HEK293T (cell line): ENCODE results near the gene E2F1.
A peak's percentile ranks its signal among the peaks of the same experiment; 100 is the strongest.

Experiments
- CTCF ChIA-PET: fragments of 350-600 bp; formaldehyde crosslinking; extraction: SDS; loops from one replicate; lab custom pipeline; 2021; ENCODE audit warnings: antibody characterized with exemption, inconsistent platforms; lab: Yijun Ruan, JAX
- POLR2A ChIA-PET: fragments of 350-600 bp; formaldehyde crosslinking; extraction: SDS; loops from one replicate; lab custom pipeline; 2020; ENCODE audit warnings: antibody characterized with exemption, inconsistent platforms; lab: Yijun Ruan, JAX
- DNase-seq: peaks from one replicate; pipeline ENCODE4 v3.0.0; 2012; ENCODE audit warnings: mixed read lengths; ENCODE audit errors: extremely low spot score
- ARNT ChIP-seq: fragments of 450-650 bp; IDR thresholded peaks from 2 replicates; pipeline ENCODE4 v1.6.1; 2017; ENCODE audit warnings: mild to moderate bottlenecking
- BHLHE40 ChIP-seq: fragments of 450-650 bp; IDR thresholded peaks from 2 replicates; pipeline ENCODE4 v1.6.1; 2016; ENCODE audit warnings: mild to moderate bottlenecking, moderate library complexity, borderline replicate concordance
- CTBP1 ChIP-seq: fragments of 450-650 bp; IDR thresholded peaks from 2 replicates; pipeline ENCODE4 v1.6.1; 2016; ENCODE audit warnings: borderline replicate concordance
- ELF4 ChIP-seq: fragments of 450-650 bp; IDR thresholded peaks from 2 replicates; pipeline ENCODE4 v1.6.1; 2017; ENCODE audit warnings: antibody characterized with exemption
- FOXA1 ChIP-seq: fragments of 450-650 bp; IDR thresholded peaks from 2 replicates; pipeline ENCODE4 v1.6.1; 2016; ENCODE audit warnings: mild to moderate bottlenecking
- FOXK2 ChIP-seq: fragments of 450-650 bp; IDR thresholded peaks from 2 replicates; pipeline ENCODE4 v1.6.1; 2016; ENCODE audit warnings: mild to moderate bottlenecking
- FOXM1 ChIP-seq: fragments of 450-650 bp; IDR thresholded peaks from 2 replicates; pipeline ENCODE4 v1.6.1; 2017; ENCODE audit warnings: mild to moderate bottlenecking, borderline replicate concordance
- HDGF ChIP-seq: fragments of 450-650 bp; IDR thresholded peaks from 2 replicates; pipeline ENCODE4 v1.6.1; 2017; ENCODE audit warnings: antibody characterized with exemption, borderline replicate concordance
- L3MBTL2 ChIP-seq: fragments of 450-650 bp; conservative IDR thresholded peaks from 2 replicates; pipeline ENCODE4 v1.6.1; 2016; ENCODE audit warnings: mild to moderate bottlenecking
- LEF1 ChIP-seq: fragments of 450-650 bp; IDR thresholded peaks from 2 replicates; pipeline ENCODE4 v1.6.1; 2017; ENCODE audit warnings: mild to moderate bottlenecking, borderline replicate concordance
- NFRKB ChIP-seq: fragments of 450-650 bp; IDR thresholded peaks from 2 replicates; pipeline ENCODE4 v1.6.1; 2016; ENCODE audit warnings: mild to moderate bottlenecking, moderate library complexity
- PKNOX1 ChIP-seq: fragments of 450-650 bp; IDR thresholded peaks from 2 replicates; pipeline ENCODE4 v1.6.1; 2016
- SP1 ChIP-seq: fragments of 450-650 bp; IDR thresholded peaks from 2 replicates; pipeline ENCODE4 v1.6.1; 2017
- SUZ12 ChIP-seq: fragments of 450-650 bp; IDR thresholded peaks from 2 replicates; pipeline ENCODE4 v1.6.1; 2016; ENCODE audit warnings: mild to moderate bottlenecking
- TARDBP ChIP-seq: fragments of 450-650 bp; IDR thresholded peaks from 2 replicates; pipeline ENCODE4 v1.6.1; 2016
- ZNF384 ChIP-seq: fragments of 450-650 bp; IDR thresholded peaks from 2 replicates; pipeline ENCODE4 v1.6.1; 2016

The E2F1 gene

DNA sequence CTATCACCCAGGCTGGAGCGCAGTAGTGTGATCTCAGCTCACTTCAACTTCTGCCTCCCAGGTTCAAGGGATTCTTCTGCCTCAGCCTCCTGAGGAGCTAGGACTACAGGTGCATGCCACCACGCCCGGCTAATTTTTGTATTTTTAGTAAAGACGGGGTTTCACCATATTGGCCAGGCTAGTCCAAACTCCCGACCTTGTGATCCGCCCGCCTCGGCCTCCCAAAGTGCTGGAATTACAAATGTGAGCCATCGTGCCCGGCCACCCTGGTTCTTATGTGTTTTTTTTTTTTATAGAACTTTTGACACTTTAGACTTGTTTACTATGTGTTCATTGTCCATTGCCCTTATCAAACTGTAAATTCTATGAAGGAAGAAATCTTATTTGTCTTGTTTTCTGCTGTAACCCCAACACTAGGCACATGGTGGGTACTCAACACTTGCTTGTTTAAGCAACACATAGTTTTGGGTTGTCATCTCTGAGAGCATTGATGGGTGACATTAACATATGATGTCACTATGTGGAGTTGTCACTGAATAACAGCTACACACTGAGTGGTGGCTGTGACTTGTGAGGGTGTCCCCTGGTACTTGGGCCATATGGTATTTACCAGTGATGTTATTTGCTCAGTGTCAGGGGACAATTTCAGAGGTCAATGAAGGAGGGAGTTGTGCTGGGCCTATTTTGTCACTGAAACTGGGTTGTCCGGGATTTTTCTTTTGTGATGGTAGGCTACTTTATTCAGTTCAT, 35.4 kb upstream of the E2F1 start:
- POLR2A ChIA-PET: no interaction called here
- DNase-seq: no peak
- CTCF ChIA-PET: interaction anchor here (1.2 kb wide), 1 partner anchor 28 kb away, joined by 3 read pairs; no protein-coding TSS in a partner anchor
- TF ChIP-seq PKNOX1 (no peak), CTBP1 (no peak), SUZ12 (no peak), ELF4 (no peak), SP1 (no peak), HDGF (no peak), NFRKB (no peak), FOXK2 (no peak), FOXM1 (no peak), FOXA1 (no peak), TARDBP (no peak), ZNF384 (no peak), L3MBTL2 (no peak), ARNT (no peak), LEF1 (no peak), BHLHE40 (no peak)

DNA sequence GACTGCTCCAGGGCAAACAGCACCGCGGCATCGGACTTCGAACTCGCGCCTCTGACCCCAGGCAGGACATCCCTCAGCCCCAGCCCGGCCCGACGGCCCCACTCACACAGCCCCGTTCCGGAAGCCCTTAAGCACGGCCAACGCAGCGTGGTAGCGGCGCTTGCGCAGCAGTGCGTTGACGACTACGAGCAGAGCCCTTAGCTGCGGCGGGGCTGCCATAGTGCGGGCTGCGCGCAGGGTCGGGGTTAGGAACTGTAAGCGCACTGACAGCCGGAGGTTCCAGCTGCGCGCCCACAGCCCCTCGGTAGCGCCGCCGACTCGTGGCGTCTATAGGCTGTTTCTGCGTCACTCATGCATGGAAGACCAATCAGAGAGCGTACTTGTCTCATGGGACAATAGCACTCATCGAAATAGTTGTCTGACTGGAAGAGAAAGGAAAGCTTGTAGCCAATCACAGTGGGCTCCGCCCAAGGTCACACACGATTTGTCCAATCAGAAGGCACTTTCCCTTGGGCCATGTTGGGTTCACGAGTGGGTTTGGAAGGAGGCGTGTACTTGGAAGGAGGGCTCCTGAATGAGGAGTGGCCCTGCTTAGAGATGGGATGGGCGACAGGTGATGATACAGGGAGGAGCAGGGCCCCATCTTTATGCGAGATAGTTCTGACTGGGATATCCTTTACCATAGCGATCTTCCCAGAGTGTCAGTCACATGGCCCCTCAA, 34.0 kb upstream of the E2F1 start, which contains the start of gene PXMP4:
PXMP4 (minus strand) TSS at position 322 of the 721 bp plus-strand sequence; CDS start at position 219, 103 bp downstream.
- DNase-seq: peak; percentile 77
- TF ChIP-seq ZNF384 (no peak), BHLHE40 (no peak), CTBP1 (no peak; the same call in 1 of the 2 replicates), FOXM1 (no peak), NFRKB (no peak), TARDBP (peak; percentile 68; the same call in 1 of the 2 replicates), PKNOX1 (peak; percentile 99), SP1 (no peak), L3MBTL2 (peak; percentile 64; the same call in 1 of the 2 replicates), HDGF (no peak), ELF4 (no peak), LEF1 (no peak), FOXK2 (no peak), ARNT (no peak)
- ChIA-PET POLR2A (interaction anchor here (0.6 to 1.1 kb wide), 5 partner anchors 12 to 45 kb away, joined by 3 to 5 read pairs (median 3); partner anchors contain the start of gene ZNF341), CTCF (interaction anchor here (1.2 kb wide), 1 partner anchor 27 kb away, joined by 3 read pairs; no protein-coding TSS in a partner anchor)

DNA sequence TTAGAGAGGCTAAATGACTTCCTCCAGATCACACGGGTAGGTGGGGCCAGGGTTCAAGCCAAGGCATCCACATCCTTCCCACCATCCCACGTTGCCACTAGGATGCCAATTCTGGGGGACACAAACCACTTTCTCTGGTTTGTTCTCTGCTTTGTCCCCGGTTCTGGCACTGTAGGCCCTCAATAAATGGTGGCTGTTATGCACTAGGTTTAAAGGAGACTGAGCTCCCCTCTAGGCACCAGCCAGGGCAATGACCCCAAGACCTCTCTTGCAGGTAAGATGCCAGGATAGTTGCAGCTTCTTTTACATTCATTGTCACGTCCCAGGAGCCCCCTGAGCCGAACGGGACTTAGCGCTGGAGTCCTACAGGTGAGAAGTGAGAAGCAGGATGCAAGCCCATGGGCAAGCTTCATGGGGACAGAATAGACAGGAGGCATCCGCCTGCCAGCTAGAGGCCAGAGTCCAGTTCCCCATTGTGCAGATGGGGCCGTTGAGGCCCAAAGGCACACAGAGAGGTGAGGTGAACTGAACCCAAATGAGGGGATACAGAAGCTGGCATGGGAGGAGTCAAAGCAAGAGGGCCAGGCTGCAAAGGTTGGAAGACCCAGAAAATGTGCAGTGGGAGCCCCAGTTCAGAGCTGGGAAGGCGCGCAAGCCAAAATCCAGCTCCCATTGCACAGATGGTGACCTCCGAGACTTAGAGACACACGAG, 33.2 kb upstream of the E2F1 start:
- ChIA-PET CTCF (no interaction called here), POLR2A (interaction anchor here (0.6 to 1.1 kb wide), 6 partner anchors 13 to 44 kb away, joined by 3 to 5 read pairs (median 3); partner anchors contain the start of gene ZNF341)
- DNase-seq: no peak
- no peak for TF ChIP-seq BHLHE40
- TF ChIP-seq LEF1: no peak
- no peak for TF ChIP-seq NFRKB
- TF ChIP-seq FOXA1: no peak
- TF ChIP-seq FOXK2: no peak
- no peak for TF ChIP-seq CTBP1
- no peak for TF ChIP-seq SP1
- TF ChIP-seq ELF4: no peak
- no peak for TF ChIP-seq ZNF384
- no peak for TF ChIP-seq TARDBP
- TF ChIP-seq HDGF: no peak
- TF ChIP-seq L3MBTL2: no peak

DNA sequence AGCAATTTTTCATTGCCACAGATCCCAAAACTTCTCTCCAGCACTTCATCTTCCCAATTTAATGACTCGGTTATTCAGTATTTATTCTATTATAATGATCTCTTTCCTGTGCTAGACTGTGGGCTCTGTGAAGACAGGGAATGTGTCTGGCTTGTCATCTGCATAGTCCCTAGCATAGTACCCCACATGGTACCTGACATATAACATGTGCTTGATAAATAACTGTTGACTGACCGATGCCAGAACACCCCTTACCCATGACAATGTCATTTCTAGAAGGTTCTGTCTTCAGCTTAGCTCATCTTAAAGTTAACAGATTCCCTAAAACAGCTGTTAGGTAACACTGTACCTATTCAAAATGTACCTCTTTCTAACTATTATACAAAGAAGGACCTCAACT, 30.3 kb upstream of the E2F1 start:
- TF ChIP-seq SP1 (no peak), L3MBTL2 (no peak), BHLHE40 (no peak), FOXK2 (no peak)
- DNase-seq: no peak
- ChIA-PET POLR2A (no interaction called here), CTCF (no interaction called here)

DNA sequence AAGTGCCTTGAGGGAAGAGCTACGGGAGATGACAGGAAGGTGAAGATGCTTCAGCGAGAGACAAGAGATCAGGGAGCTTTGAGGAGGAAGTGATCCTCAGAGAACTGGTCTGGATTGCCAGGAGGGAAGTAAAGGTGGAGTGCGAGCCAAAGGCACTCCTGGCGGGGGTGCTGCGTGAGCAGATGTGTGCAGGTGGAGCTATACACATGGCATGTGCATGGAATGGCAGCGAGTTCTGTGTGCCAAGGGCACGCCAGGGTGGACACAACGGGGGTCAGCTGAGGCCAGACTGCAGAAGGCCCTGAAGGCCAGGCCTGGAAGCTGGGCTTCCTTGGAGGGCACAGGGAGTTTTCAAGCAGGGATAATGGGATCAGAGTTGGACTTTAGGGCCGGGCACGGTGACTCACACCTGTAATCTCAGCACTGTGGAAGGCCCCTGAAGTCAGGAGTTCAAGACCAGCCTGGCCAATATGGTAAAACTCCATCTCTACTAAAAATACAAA, 27.7 kb upstream of the E2F1 start:
- POLR2A ChIA-PET: no interaction called here
- CTCF ChIA-PET: no interaction called here
- TF ChIP-seq HDGF: no peak
- TF ChIP-seq ARNT: no peak
- no peak for TF ChIP-seq ZNF384
- no peak for TF ChIP-seq L3MBTL2
- TF ChIP-seq NFRKB: no peak
- TF ChIP-seq BHLHE40: no peak
- no peak for TF ChIP-seq SP1
- TF ChIP-seq PKNOX1: no peak
- no peak for TF ChIP-seq TARDBP
- TF ChIP-seq FOXA1: no peak
- DNase-seq: no peak
